H9 (cell line): Measurements from ENCODE around the gene MAD1L1. TPM values are rescaled to one million over a fixed set of nuclear protein-coding genes. Genes with fewer than 3 reads are reported as not detected.

ENCODE experiments used
- DNase-seq: peaks from one replicate; pipeline ENCODE4 v3.0.0-alpha.2; 2017
- H2AFZ ChIP-seq: one replicate; pipeline ENCODE4 v1.6.1; 2013; ENCODE audit warnings: mild to moderate bottlenecking, low read length, control low read depth, moderate library complexity
- H2AK5ac ChIP-seq: 2 replicates; pipeline ENCODE4 v1.6.1; 2013; ENCODE audit warnings: low read length, control low read depth, mixed read lengths; ENCODE audit not compliant: insufficient read length
- H2BK120ac ChIP-seq: one replicate; pipeline ENCODE4 v1.6.1; 2013; ENCODE audit warnings: low read depth, mild to moderate bottlenecking, low read length, control low read depth, inconsistent platforms; ENCODE audit not compliant: poor library complexity, severe bottlenecking
- H2BK12ac ChIP-seq: 2 replicates; pipeline ENCODE4 v1.6.1; 2013; ENCODE audit warnings: low read length, control low read depth, mixed read lengths, low read depth; ENCODE audit not compliant: insufficient read length
- H2BK15ac ChIP-seq: 2 replicates; pipeline ENCODE4 v1.6.1; 2013; ENCODE audit warnings: low read depth, low read length, control low read depth
- H2BK20ac ChIP-seq: one replicate; pipeline ENCODE4 v1.6.1; 2013; ENCODE audit warnings: low read depth, mild to moderate bottlenecking, low read length, control low read depth, inconsistent platforms; ENCODE audit not compliant: poor library complexity, severe bottlenecking
- H2BK5ac ChIP-seq: 2 replicates; pipeline ENCODE4 v1.6.1; 2013; ENCODE audit warnings: low read length, control low read depth, mixed read lengths; ENCODE audit not compliant: insufficient read length
- H3K14ac ChIP-seq: 2 replicates; pipeline ENCODE4 v1.6.1; 2013; ENCODE audit warnings: low read length, control low read depth; ENCODE audit not compliant: insufficient read depth
- H3K18ac ChIP-seq: 2 replicates; pipeline ENCODE4 v1.6.1; 2013; ENCODE audit warnings: low read depth, mild to moderate bottlenecking, mixed read lengths, low read length, control low read depth; ENCODE audit not compliant: insufficient read length
- H3K23ac ChIP-seq: 2 replicates; pipeline ENCODE4 v1.6.1; 2013; ENCODE audit warnings: low read length, control low read depth, mixed read lengths, low read depth; ENCODE audit not compliant: insufficient read length
- H3K23me2 ChIP-seq: 2 replicates; pipeline ENCODE4 v1.6.1; 2013; ENCODE audit warnings: low read depth, mild to moderate bottlenecking, mixed read lengths, low read length, control low read depth; ENCODE audit not compliant: insufficient read length, poor library complexity, severe bottlenecking
- H3K27ac ChIP-seq: 2 replicates; pipeline ENCODE4 v1.5.1; 2013; ENCODE audit warnings: low read length, control low read depth, mixed read lengths, low read depth; ENCODE audit not compliant: insufficient read length
- H3K27me3 ChIP-seq: 2 replicates; pipeline ENCODE4 v1.6.1; 2013; ENCODE audit warnings: low read length, control low read depth, inconsistent platforms; ENCODE audit not compliant: insufficient read depth
- H3K4ac ChIP-seq: 2 replicates; pipeline ENCODE4 v1.6.1; 2013; ENCODE audit warnings: low read depth, mild to moderate bottlenecking, control low read depth, inconsistent platforms, low read length, moderate library complexity
- H3K4me1 ChIP-seq: 2 replicates; pipeline ENCODE4 v1.6.1; 2013; ENCODE audit warnings: low read length, control low read depth, inconsistent platforms; ENCODE audit not compliant: insufficient read depth
- H3K4me2 ChIP-seq: 2 replicates; pipeline ENCODE4 v1.6.1; 2013; ENCODE audit warnings: low read length, control low read depth, mixed read lengths; ENCODE audit not compliant: insufficient read length, insufficient read depth
- H3K56ac ChIP-seq: 2 replicates; pipeline ENCODE4 v1.6.1; 2013; ENCODE audit warnings: low read depth, mild to moderate bottlenecking, mixed read lengths, low read length, control low read depth; ENCODE audit not compliant: insufficient read length
- H3K79me1 ChIP-seq: 2 replicates; pipeline ENCODE4 v1.6.1; 2013; ENCODE audit warnings: low read depth, mild to moderate bottlenecking, moderate library complexity, low read length, control low read depth, inconsistent platforms; ENCODE audit not compliant: insufficient read depth, poor library complexity, severe bottlenecking
- H3K79me2 ChIP-seq: 2 replicates; pipeline ENCODE4 v1.6.1; 2013; ENCODE audit warnings: low read length, control low read depth, inconsistent platforms; ENCODE audit not compliant: insufficient read depth
- H3K9ac ChIP-seq: 2 replicates; pipeline ENCODE4 v1.6.1; 2013; ENCODE audit warnings: low read length, control low read depth, mixed read lengths; ENCODE audit not compliant: insufficient read length; ENCODE audit errors: extremely low read depth
- H3K9me3 ChIP-seq: one replicate; pipeline ENCODE4 v1.6.1; 2013; ENCODE audit warnings: low read depth, low read length, inconsistent platforms; ENCODE audit not compliant: control insufficient read depth
- H3T11ph ChIP-seq: one replicate; pipeline ENCODE4 v1.6.1; 2013; ENCODE audit warnings: mild to moderate bottlenecking, low read length, control low read depth, inconsistent platforms
- H4K20me1 ChIP-seq: one replicate; pipeline ENCODE4 v1.6.1; 2013; ENCODE audit not compliant: control insufficient read depth, insufficient read length, insufficient read depth
- H4K5ac ChIP-seq: 2 replicates; pipeline ENCODE4 v1.6.1; 2013; ENCODE audit warnings: low read depth, mild to moderate bottlenecking, mixed read lengths, low read length, control low read depth; ENCODE audit not compliant: insufficient read length
- H4K8ac ChIP-seq: replicated peaks from 2 replicates; pipeline ENCODE4 v1.6.1; 2013; ENCODE audit warnings: low read length, control low read depth, mixed read lengths, low read depth; ENCODE audit not compliant: insufficient read length
- H4K91ac ChIP-seq: 2 replicates; pipeline ENCODE4 v1.6.1; 2013; ENCODE audit warnings: low read depth, mild to moderate bottlenecking, moderate library complexity, mixed read lengths, low read length, control low read depth; ENCODE audit not compliant: insufficient read length
- H3K27ac Mint-ChIP-seq, 3 experiments: 2 replicates in 2 of 3; 3 replicates in 1 of 3; pipeline ENCODE4 v1.8.0; 2020 to 2021; ENCODE audit warnings: mixed read lengths in 3 of 3, mild to moderate bottlenecking in 1 of 3, moderate library complexity in 1 of 3
- H3K27me3 Mint-ChIP-seq: 2 replicates; pipeline ENCODE4 v1.8.0; 2021; ENCODE audit warnings: low read depth, mild to moderate bottlenecking, moderate library complexity, mixed read lengths
- H3K36me3 Mint-ChIP-seq, 3 experiments: 2 replicates in 2 of 3; 3 replicates in 1 of 3; pipeline ENCODE4 v1.8.0; 2020 to 2021; ENCODE audit warnings: low read depth in 3 of 3, mixed read lengths in 3 of 3; ENCODE audit not compliant: insufficient read depth in 1 of 3
- H3K4me1 Mint-ChIP-seq, 2 experiments: 2 replicates each; pipeline ENCODE4 v1.8.0; 2020; ENCODE audit warnings: mixed read lengths in 2 of 2
- H3K4me3 Mint-ChIP-seq, 2 experiments: 2 replicates in 1 of 2; 3 replicates in 1 of 2; pipeline ENCODE4 v1.8.0; 2020 to 2021; ENCODE audit warnings: mild to moderate bottlenecking in 2 of 2, mixed read lengths in 2 of 2, moderate library complexity in 1 of 2
- H3K9me3 Mint-ChIP-seq, 2 experiments: 2 replicates in 1 of 2; 3 replicates in 1 of 2; pipeline ENCODE4 v1.8.0; 2020; ENCODE audit warnings: mild to moderate bottlenecking in 2 of 2, mixed read lengths in 2 of 2, moderate library complexity in 1 of 2
- WGBS: extraction: QIAGEN DNeasy Blood & Tissue Kit; methylation state at CpG from one replicate; pipeline ENCODE4 v1.1.7; 2013; ENCODE audit warnings: missing lambda C conversion rate, low lambda C conversion rate, mixed read lengths; ENCODE audit not compliant: insufficient read length; ENCODE audit errors: extremely low coverage; 5-methylcytosine and 5-hydroxymethylcytosine counted together
- total RNA-seq: library from RNA; stranded (reverse); gene quantifications from 2 replicates; pipeline ENCODE4 v1.2.1, GENCODE V29; 2021
- TF ChIP-seq, protein P1 (sequence below): fragments of 200-600 bp; sonication (generic); conservative IDR thresholded peaks from 3 replicates; pipeline ENCODE4 v1.8.0; 2021; ENCODE audit warnings: antibody characterized with exemption, mild to moderate bottlenecking

MAD1L1 gene
- total RNA-seq, 1 experiment from 2014 or later = 39.0 TPM

DNA sequence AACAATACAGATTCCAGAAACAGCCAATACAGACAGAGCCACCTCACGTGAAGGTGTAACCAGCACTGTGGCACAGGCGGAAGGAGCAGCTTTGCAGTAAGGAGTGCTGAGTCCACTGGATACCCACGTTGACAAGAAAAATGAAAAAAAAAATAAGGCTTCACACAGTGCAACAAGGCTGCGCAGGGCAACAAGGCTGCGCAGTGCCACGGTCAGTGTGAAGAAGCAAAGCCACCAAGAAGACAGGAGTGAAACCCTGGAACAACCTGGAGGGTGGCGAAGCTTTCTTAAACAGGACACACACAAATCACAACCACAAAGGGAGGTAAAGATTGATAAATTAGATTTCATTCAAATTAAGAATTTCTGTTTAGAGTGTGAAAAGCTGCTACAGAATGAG, 204.0 kb downstream of the MAD1L1 start:
- Histone ChIP-seq H3T11ph (no peak overlapping the region), H4K20me1 (no peaks in the 10 kb centered on the region), H2BK12ac (no peak overlapping the region), H3K27me3 (no peaks in the 10 kb centered on the region), H4K5ac (no peak overlapping the region), H3K23ac (no peak overlapping the region), H2BK20ac (no peak overlapping the region), H3K79me1 (no peaks in the 10 kb centered on the region), H3K56ac (no peak overlapping the region), H2BK15ac (no peak overlapping the region), H3K79me2 (no peaks in the 10 kb centered on the region), H4K8ac (no peak overlapping the region), H3K9ac (no peak overlapping the region), H3K9me3 (no peaks in the 10 kb centered on the region), H3K4me1 (no peaks in the 10 kb centered on the region), H3K14ac (no peak overlapping the region), H2AK5ac (no peak overlapping the region), H3K23me2 (no peaks in the 10 kb centered on the region), H4K91ac (no peak overlapping the region), H3K4ac (no peak overlapping the region), H3K27ac (no peak overlapping the region), H3K4me2 (no peak overlapping the region), H3K18ac (no peak overlapping the region), H2BK5ac (no peak overlapping the region), H2BK120ac (no peak overlapping the region), H2AFZ (no peak overlapping the region)
- no peak overlapping the region for H3K27ac Mint-ChIP-seq
- H3K4me3 Mint-ChIP-seq = no peak overlapping the region
- H3K36me3 Mint-ChIP-seq = peaks cover 9 to 23% (median 9%) of the 10 kb centered on the region in 3 experiments; a peak in 6 of 7 replicates
- no peak for DNase-seq
- H3K4me1 Mint-ChIP-seq = peaks cover 21 to 23% of the 10 kb centered on the region in 2 experiments
- H3K27me3 Mint-ChIP-seq = no peaks in the 10 kb centered on the region; the same call in 1 of the 2 replicates
- peaks cover 20 to 27% of the 10 kb centered on the region in 2 experiments for H3K9me3 Mint-ChIP-seq
- no CpG with 5 or more reads among the region's 7 CpGs for WGBS
- TF ChIP-seq, protein P1, sequence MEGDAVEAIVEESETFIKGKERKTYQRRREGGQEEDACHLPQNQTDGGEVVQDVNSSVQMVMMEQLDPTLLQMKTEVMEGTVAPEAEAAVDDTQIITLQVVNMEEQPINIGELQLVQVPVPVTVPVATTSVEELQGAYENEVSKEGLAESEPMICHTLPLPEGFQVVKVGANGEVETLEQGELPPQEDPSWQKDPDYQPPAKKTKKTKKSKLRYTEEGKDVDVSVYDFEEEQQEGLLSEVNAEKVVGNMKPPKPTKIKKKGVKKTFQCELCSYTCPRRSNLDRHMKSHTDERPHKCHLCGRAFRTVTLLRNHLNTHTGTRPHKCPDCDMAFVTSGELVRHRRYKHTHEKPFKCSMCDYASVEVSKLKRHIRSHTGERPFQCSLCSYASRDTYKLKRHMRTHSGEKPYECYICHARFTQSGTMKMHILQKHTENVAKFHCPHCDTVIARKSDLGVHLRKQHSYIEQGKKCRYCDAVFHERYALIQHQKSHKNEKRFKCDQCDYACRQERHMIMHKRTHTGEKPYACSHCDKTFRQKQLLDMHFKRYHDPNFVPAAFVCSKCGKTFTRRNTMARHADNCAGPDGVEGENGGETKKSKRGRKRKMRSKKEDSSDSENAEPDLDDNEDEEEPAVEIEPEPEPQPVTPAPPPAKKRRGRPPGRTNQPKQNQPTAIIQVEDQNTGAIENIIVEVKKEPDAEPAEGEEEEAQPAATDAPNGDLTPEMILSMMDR = no peak
